GM19240 (cell line): ENCODE results near the gene HORMAD2.

Source experiments
- DNase-seq: peaks from one replicate; pipeline ENCODE4 v3.0.0; 2011; ENCODE audit warnings: low spot score; ENCODE audit not compliant: insufficient read length

Gene HORMAD2, protein sequence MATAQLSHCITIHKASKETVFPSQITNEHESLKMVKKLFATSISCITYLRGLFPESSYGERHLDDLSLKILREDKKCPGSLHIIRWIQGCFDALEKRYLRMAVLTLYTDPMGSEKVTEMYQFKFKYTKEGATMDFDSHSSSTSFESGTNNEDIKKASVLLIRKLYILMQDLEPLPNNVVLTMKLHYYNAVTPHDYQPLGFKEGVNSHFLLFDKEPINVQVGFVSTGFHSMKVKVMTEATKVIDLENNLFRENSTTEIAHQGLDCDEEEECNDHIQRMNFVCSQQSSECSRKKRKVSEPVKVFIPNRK

GRCh38 chr22:30079952-30080533, at the start of gene HORMAD2:
TSS of gene HORMAD2 (plus strand) at chr22:30080464. CDS start at chr22:30093953, 13,489 bp downstream.
- no peak for DNase-seq

GRCh38 chr22:30031328-30031727, 48.9 kb upstream of the HORMAD2 start:
- no peak for DNase-seq

GRCh38 chr22:30031764-30032455, 48.4 kb upstream of the HORMAD2 start:
- no peak for DNase-seq

DNA sequence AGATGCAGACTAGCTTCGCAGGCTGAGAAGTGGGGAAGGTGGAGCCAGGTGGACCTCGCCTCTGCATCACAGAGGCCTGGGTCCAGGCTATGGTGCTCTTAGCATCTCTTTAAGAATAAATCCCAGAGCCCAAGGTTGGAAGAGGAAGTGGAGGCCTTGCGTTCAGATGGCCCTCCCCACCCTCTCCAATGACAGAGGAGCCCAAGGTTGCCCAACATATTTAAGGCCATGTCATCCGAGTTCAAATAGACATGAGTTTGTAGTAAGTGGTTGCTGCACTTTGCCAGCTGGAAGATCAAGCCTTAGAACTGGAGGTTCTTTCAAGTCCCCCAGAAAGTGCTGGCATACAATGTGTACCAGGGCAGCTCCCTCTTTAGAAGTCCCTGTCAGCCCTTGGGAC, 47.1 kb upstream of the HORMAD2 start:
- DNase-seq = no peak

GRCh38 chr22:30033901-30034300, 46.4 kb upstream of the HORMAD2 start:
- no peak for DNase-seq

GRCh38 chr22:30036656-30037055, 43.6 kb upstream of the HORMAD2 start:
- DNase-seq = no peak

GRCh38 chr22:30038219-30038618, 42.0 kb upstream of the HORMAD2 start:
- DNase-seq = no peak

DNA sequence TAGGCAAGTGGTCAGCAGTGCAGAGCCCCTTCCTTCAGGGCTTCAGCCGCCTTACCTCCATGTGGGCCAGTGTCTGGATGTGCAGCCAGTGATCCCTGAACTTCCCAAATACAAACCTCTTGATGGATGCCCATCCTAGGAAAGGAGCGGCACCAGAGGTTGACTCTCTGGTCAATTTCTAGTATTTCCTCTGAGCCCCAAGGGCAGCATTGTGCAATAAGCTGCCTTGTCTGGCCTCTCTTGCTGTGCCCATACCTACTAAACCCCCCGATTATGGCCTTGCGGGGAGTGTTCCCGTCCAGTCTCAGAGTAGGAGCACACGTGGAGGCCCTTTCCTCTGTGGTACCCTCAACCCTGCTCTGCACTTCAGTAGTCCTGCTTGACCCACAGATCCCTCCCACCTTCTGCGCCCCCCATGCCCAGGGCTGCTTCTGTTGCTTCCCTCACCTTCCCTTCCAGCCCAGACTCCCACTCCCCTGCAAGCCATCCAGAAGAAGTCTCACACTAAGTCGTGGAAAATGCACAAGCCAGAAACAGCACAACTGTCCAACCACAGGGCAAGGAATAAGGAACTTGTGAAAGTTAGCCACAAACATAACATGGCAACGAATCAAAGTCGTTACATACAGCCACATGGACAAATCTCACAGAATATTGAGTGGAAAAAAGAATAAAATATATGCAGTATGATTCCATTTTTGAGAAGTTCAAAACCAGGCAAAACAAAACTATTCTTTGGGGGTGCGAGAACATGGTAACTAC, 39.6 kb upstream of the HORMAD2 start:
- no peak for DNase-seq

DNA sequence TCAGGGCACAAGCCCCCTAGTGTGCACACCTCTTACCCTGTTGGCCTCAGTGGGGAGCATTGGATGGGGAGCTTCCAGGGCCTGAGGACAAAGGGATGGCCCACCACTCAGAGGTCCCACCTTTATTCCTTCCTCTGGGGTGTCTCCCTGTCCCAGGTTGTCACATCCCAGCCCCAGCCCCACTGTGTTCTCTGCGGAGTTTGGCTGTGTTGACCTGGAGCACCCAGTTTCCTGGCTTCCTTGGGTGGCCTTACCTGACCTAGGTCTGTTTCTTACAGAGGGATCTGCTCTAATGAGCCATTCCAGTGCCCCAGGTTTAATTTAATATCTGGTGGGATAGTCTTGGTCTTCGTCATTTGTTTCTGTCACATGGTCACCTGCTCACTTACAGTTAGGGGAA, 38.8 kb upstream of the HORMAD2 start:
- no peak for DNase-seq

GRCh38 chr22:30041881-30042280, 38.4 kb upstream of the HORMAD2 start:
- DNase-seq = no peak

DNA sequence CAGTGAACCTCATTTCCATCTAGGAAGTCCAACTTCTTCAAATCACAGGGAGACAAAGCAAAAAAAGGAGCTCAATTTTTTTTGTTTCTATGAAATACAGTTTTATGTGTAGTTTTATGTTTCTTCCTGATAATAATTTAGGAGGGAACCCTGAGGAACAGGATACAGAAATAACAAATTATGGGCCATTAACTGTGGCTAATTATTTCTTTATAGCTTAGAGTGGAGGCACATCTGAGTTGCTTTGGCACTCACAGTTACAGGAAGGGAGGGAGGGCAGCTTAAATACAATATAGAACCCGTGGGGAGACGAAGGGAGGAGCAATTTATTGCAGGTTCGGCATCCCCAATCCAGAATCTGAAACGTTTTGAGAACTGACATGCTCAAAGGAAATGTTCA, 37.1 kb upstream of the HORMAD2 start:
- DNase-seq = no peak

- no peak for DNase-seq
Measured at GRCh38 chr22:30044369-30044768, 35.9 kb upstream of the HORMAD2 start.

- DNase-seq = no peak
Measured at GRCh38 chr22:30044881-30045493, 35.3 kb upstream of the HORMAD2 start.

GRCh38 chr22:30045494-30045887, 34.8 kb upstream of the HORMAD2 start:
- DNase-seq = no peak

- DNase-seq = no peak
Measured at GRCh38 chr22:30045901-30046715, 34.2 kb upstream of the HORMAD2 start.

DNA sequence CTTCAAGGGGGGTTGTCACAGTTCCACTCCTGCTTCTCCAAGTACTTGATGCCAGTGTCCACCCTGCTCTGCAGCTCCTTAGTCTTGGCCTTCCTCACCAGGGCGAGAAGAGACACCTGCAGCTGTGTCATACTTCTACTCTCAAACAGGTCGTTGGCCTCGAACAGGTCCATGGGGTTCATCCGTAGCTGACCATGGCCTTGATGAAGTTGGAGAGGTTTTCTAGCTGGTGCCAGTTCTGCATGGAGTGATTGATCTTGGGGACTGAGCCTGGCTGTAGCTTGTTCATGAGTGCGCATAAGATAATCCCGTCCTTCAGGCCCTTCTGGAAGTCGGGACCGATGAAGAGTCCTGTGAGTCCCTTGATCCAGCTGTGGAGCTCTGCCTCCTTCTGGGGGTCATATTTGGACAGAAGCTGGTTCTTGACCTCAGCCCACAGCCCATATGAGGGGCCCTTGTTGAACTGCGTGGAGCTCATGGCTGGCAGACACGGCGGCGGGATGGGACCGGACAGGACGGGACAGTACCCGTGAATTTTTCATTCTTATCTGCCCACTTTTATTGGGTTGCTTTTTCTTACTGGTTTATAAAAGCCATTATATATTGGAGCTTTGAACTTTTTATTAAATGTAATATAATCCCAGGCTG, 33.4 kb upstream of the HORMAD2 start:
- DNase-seq = no peak

- DNase-seq = no peak
Measured at GRCh38 chr22:30047364-30047738, 32.9 kb upstream of the HORMAD2 start.

- no peak for DNase-seq
Measured at GRCh38 chr22:30048681-30049080, 31.6 kb upstream of the HORMAD2 start.

DNA sequence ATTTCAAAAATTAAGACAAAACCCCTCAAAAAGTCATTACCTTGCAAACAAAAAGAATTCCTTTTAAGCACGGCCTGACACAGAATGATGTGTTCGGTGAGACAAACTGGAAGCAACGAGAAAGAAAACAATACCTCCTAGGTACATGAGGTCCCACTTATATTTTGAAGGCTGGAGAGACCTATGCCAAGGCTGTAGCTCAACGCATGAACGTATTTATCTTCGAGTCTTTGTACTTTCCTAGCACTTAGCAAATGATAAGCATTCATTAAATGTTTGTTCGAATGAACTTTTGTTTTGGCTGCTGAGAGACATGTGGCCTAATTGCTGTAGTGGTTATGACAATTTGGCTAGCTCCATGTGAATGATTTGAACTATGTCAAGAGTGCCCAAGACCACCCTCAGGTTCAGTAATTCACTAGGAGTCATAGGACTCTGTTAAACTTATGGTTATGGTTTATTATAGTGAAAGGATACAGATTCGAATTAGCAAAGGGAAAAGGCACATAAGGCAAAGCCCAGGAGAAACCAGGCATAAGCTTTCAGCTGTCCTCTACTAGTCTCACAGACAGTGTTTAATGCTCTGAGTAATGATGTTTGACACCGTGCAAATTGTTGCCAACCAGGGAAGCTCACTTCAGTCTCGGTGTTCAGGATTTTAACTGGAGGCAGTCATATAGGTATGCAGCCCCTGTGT, 26.0 kb upstream of the HORMAD2 start:
- no peak for DNase-seq

GRCh38 chr22:30054764-30055069, 25.5 kb upstream of the HORMAD2 start:
- no peak for DNase-seq
